Retinal pigment epithelial cell (primary cell): ENCODE measurements around the gene APBA3.

Source experiments
- DNase-seq: peaks from one replicate; pipeline ENCODE4 v3.0.0-alpha.2; 2010; ENCODE audit warnings: low read depth
- H3K4me3 ChIP-seq: 2 replicates; pipeline ENCODE4 v1.5.1; 2011; ENCODE audit warnings: mild to moderate bottlenecking, low read length, control low read depth, moderate library complexity
- TF ChIP-seq, protein P1 (sequence below): conservative IDR thresholded peaks from 2 replicates; pipeline ENCODE4 v1.5.1; 2011; ENCODE audit warnings: low read depth, low read length, control low read depth, inconsistent platforms

APBA3 gene

DNA sequence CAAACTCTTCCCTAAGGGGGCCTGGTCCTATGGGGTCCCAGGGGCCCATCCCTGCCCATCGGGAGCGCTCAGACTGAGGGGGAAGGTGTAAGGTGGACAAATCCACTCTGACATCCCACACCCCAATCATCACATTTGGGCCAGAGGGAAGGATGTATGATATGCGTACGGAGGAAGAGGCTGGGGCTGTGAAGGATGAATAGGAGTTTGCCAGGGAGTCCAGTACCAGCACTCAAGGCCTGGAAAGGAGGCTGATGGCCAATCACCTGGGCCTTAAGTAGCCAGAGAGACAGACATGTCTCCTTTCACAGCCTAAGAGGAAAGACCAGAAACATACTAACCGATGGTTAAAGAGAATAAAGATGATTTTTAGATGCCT is 38.4 kb downstream of the APBA3 start:
- TF ChIP-seq, protein P1, sequence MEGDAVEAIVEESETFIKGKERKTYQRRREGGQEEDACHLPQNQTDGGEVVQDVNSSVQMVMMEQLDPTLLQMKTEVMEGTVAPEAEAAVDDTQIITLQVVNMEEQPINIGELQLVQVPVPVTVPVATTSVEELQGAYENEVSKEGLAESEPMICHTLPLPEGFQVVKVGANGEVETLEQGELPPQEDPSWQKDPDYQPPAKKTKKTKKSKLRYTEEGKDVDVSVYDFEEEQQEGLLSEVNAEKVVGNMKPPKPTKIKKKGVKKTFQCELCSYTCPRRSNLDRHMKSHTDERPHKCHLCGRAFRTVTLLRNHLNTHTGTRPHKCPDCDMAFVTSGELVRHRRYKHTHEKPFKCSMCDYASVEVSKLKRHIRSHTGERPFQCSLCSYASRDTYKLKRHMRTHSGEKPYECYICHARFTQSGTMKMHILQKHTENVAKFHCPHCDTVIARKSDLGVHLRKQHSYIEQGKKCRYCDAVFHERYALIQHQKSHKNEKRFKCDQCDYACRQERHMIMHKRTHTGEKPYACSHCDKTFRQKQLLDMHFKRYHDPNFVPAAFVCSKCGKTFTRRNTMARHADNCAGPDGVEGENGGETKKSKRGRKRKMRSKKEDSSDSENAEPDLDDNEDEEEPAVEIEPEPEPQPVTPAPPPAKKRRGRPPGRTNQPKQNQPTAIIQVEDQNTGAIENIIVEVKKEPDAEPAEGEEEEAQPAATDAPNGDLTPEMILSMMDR, result no peak
- no peak for DNase-seq
- H3K4me3 ChIP-seq, result no peak overlapping the region

DNA sequence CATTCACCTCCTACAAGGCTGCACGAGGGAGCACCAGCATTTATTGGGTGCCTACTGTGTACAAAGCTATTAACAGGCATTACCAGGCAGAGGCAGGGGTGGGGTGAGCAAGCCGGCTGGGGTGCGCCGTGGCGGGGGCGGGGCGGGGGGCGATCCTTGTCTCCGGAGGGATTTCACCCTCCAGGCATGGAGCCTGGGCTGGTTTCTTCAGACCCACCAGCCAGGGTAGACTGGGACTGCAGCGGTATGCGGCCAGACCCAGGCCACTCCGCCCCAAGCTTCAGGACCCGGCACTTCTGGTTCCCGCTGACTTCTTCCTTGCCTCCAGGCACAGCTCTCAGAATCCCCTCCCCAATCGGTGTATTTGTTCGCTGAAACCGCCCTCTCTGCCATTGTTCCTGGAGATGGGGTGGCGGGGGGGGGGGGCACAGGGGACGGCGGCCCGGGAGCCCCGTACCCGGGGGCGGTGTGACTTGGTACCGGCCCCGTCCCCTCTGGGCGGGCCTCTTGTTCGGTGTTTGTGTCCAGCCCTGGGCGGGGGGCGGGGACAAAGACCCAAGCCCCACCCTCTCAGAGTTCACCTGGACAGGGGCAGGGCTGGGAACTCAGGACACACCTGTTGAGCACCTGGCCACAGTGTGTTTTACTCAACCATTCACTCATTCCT is 38.9 kb downstream of the APBA3 start:
- DNase-seq, result no peak
- H3K4me3 ChIP-seq, result no peak overlapping the region
- TF ChIP-seq, protein P1, result no peak

DNA sequence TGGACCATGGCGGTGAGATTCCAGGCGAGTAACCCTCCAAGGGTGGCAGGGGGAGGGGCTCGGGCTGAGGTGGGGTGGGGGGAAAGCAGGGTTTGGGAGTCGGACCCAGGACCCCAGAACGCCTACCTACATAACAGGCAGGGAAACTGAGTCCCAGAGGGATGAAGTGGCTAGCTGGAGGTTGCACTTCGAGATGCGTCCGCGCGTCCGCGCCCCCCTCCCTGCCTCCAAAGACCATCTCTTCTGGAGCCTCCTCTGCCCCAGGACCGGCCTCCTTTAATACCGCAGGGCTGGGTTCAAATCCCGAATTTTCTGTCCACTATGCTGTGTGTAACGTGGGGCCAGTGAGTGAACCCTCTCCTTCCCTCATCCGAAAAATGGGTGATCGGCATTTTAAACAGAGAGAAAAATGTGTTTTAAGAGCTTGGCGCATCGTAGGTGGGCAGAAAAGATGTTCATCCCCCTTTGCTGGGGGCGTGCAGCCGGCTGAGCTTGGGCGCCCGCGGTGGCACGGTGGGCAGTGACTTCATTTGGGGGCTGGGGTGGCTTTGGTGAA is 39.5 kb downstream of the APBA3 start:
- TF ChIP-seq, protein P1, result no peak
- no peak overlapping the region for H3K4me3 ChIP-seq
- no peak for DNase-seq

- no peak overlapping the region for H3K4me3 ChIP-seq
- TF ChIP-seq, protein P1, result no peak
- no peak for DNase-seq
These were observed 40.2 kb downstream of the APBA3 start for GRCh38 chr19:3721131-3721886.

DNA sequence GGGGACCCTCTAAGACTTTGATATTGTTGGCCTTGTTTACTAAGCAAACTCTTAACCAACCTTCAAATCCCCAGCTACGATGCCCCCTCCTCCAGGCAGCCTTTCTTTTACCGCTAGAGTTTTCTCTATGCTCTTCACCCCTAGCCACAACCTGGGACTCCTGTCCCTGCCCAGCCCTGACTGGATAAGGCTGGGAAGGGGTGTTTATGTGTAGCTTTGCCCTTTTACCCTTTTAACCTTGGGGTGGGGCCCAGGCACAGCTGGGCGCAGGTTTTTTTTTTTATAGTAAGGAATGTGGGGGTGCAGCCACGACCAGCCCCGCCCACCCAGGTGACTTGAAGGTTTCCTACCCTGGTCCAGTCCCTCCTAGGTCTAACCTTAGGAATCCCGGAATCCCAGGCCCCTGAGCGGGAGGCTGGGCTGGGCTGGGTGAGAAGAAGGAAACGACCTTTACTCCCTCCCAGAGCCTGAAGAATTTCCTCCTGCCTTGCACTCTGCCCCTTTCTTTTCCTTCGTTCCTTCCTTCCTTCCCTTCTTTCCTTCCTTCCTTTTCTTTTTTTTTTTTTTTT is 41.1 kb downstream of the APBA3 start:
- no peak for DNase-seq
- no peak overlapping the region for H3K4me3 ChIP-seq
- TF ChIP-seq, protein P1, result no peak

- DNase-seq, result no peak
- TF ChIP-seq, protein P1, result no peak
- H3K4me3 ChIP-seq, result no peak overlapping the region
These were observed 41.6 kb downstream of the APBA3 start for GRCh38 chr19:3719868-3720267.
